ENCODE measurements around the gene ATP6V0E2.
"Not testable (repeated sequence)": the region's sequence is repeated elsewhere in the genome, so short reads cannot be mapped to it uniquely, and the experiment has no call there.

ATP6V0E2 gene

DNA sequence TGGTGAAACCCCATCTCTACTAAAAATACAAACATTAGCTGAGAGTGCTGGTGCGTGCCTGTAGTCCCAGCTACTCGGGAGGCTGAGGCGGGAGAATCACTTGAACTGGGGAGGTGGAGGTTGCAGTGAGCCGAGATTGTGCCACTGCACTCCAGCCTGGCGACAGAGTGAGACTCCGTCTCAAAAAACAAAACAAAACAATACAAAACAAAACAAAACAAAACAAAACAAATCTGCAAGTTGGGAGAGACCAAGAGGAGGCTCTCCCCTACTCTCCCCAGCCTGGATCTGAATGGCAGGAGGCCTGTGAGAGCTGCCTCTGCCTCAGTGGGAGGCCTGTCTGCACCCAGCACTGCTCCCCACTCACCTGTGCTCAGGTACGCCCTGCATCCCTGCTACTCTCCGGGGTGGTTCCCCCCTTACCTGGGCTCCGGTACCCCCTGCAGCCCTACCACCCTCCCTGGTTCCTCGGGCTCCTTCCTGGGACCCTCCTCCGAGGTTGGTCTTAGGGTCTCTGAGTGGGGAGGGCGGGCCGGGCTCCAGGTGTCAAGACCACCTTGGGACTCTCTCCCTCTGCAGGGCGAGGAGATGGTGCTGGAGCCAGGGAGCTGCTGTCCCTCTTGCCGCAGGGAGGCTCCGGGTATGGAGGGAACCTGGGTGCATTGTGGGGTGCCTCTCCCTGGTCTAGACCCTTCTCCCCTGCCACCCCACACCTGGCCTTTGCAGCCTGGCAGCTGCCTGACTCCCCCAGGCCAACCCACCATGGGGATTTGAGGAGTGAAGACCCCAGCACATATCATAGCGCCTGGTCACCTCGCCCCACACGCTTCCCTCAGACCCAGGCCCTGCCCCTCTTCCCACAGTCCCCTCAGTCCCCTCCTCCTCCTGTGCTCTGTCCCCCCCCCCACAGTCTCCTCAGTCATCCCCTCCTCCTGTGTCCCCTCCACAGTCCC lies 45.1 kb upstream of the ATP6V0E2 start:
- Histone ChIP-seq H3K4me1 (ENCODE audit: low read length) (no peaks in the 10 kb centered on the region), H3K4me2 (ENCODE audit: low read length) (no peak overlapping the region), H3K79me2 (ENCODE audit: low read length) (no peaks in the 10 kb centered on the region), H4K20me1 (ENCODE audit: insufficient read depth, low read length) (no peaks in the 10 kb centered on the region), H3K36me3 (replicated peaks; ENCODE audit: low read depth, low read length) (no peaks in the 10 kb centered on the region), H3K4me3 (ENCODE audit: low read length) (no peak overlapping the region), H3K27ac (ENCODE audit: low read length) (no peak overlapping the region), H3K27me3 (ENCODE audit: low read depth, low read length) (peaks cover 6% of the 10 kb centered on the region), H3K9ac (ENCODE audit: low read length) (no peak overlapping the region), H3K9me3 (ENCODE audit: insufficient read depth, low read length) (no peaks in the 10 kb centered on the region), H2AFZ (ENCODE audit: low read depth, low read length) (no peak overlapping the region)
- TF ChIP-seq, protein P1, sequence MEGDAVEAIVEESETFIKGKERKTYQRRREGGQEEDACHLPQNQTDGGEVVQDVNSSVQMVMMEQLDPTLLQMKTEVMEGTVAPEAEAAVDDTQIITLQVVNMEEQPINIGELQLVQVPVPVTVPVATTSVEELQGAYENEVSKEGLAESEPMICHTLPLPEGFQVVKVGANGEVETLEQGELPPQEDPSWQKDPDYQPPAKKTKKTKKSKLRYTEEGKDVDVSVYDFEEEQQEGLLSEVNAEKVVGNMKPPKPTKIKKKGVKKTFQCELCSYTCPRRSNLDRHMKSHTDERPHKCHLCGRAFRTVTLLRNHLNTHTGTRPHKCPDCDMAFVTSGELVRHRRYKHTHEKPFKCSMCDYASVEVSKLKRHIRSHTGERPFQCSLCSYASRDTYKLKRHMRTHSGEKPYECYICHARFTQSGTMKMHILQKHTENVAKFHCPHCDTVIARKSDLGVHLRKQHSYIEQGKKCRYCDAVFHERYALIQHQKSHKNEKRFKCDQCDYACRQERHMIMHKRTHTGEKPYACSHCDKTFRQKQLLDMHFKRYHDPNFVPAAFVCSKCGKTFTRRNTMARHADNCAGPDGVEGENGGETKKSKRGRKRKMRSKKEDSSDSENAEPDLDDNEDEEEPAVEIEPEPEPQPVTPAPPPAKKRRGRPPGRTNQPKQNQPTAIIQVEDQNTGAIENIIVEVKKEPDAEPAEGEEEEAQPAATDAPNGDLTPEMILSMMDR (IDR thresholded peaks at IDR 0.05; ENCODE audit: low read depth, low read length) = no peak
- TF ChIP-seq EZH2phosphoT487 (IDR thresholded peaks at IDR 0.05; ENCODE audit: low read depth) = no peak

DNA sequence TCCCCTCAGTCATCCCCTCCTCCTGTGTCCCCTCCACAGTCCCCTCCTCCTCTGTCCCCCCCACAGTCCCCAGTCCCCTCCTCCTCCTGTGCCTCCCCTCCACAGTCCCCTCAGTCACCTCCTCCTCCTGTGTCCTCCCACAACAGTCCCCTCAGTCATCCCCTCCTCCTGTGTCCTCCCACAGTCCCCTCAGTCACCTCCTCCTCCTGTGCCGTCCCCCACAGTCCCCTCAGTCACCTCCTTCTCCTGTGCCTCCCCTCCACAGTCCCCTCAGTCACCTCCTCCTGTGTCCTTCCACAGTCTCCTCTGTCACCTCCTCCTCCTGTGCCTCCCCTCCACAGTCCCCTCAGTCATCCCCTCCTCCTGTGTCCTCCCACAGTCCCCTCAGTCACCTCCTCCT lies 43.2 kb upstream of the ATP6V0E2 start:
- not testable (repeated sequence) for H3K36me3 ChIP-seq (replicated peaks; ENCODE audit: low read depth, low read length)

DNA sequence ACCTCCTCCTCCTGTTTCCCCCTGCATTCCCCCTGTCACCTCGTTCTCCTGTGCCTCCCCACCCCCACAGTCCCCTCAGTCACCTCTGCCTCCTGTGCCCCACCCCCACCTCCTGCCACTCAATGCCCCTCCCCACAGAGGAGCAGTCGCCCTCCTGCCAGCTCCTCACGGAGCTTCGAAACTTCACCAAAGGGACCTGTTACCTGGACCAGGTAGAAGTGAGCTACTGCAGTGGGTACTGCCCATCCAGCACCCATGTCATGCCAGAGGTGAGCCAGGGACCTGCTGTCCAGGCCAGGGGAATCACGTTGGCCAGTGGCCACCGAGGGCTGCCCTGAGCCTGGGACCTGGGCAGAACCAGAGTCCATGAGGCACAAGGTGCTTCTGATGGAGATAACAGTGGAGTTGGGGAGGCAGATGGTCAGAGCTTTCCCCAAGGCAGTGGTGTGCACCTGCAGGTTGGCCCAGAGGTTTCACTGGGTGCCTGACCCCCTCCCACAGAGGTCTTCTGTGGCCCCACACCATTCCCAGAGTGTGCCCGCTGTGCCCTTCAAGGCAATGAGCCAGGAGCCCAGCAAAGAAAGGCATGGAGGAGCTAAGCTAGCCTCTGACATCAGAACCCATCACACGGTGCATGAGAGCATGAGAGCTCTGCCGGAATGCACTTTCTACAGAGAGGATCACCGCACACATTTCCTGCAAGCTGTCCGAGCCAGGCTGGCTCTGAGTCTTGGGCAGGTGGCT lies 42.6 kb upstream of the ATP6V0E2 start:
- no peaks in the 10 kb centered on the region for H3K4me1 ChIP-seq (ENCODE audit: low read length)
- H3K4me3 ChIP-seq (ENCODE audit: low read length) = no peak overlapping the region
- H3K27ac ChIP-seq (ENCODE audit: low read length) = no peak overlapping the region
- H2AFZ ChIP-seq (ENCODE audit: low read depth, low read length) = no peak overlapping the region
- H3K27me3 ChIP-seq (ENCODE audit: low read depth, low read length) = peaks cover 24% of the 10 kb centered on the region
- H3K4me2 ChIP-seq (ENCODE audit: low read length) = no peak overlapping the region
- no peaks in the 10 kb centered on the region for H3K9me3 ChIP-seq (ENCODE audit: insufficient read depth, low read length)
- H3K79me2 ChIP-seq (ENCODE audit: low read length) = no peaks in the 10 kb centered on the region
- H4K20me1 ChIP-seq (ENCODE audit: insufficient read depth, low read length) = no peaks in the 10 kb centered on the region
- H3K9ac ChIP-seq (ENCODE audit: low read length) = no peak overlapping the region
- no peaks in the 10 kb centered on the region for H3K36me3 ChIP-seq (replicated peaks; ENCODE audit: low read depth, low read length)
- no peak for TF ChIP-seq EZH2phosphoT487 (IDR thresholded peaks at IDR 0.05; ENCODE audit: low read depth)
- TF ChIP-seq, protein P1 (IDR thresholded peaks at IDR 0.05; ENCODE audit: low read depth, low read length) = no peak

More for the DNA sequence above, 43.2 kb upstream of the ATP6V0E2 start:
- H4K20me1 ChIP-seq (ENCODE audit: insufficient read depth, low read length); H3K4me2 ChIP-seq (ENCODE audit: low read length); H3K4me3 ChIP-seq (ENCODE audit: low read length); H3K27ac ChIP-seq (ENCODE audit: low read length); H3K9ac ChIP-seq (ENCODE audit: low read length); H3K9me3 ChIP-seq (ENCODE audit: insufficient read depth, low read length); H3K4me1 ChIP-seq (ENCODE audit: low read length); H2AFZ ChIP-seq (ENCODE audit: low read depth, low read length); H3K79me2 ChIP-seq (ENCODE audit: low read length): not testable (repeated sequence)
- H3K27me3 ChIP-seq (ENCODE audit: low read depth, low read length) = peaks cover 19% of the 10 kb centered on the region

DNA sequence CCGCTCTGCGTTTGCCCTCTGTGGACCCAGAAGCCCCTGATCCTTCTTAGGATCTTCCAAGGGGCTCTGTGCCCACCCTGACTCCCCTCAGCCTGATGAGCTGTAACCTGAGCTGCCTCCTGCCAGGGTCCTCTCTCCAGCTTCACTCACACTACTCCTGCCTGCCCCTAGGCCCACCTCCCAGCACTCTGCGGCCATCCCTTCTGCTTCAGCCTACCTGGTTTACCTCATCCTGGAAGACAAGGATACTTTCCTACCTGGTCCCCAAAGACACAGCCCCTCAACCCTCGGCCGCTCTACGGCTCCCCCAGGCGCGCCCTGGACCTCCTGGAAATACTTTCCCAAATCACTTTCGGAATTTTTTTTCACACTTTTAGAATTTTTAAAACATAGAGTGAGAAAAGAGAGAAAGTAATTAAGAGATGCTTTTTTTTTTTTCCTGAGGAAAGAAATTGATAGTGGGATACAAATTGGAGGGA lies 42.0 kb upstream of the ATP6V0E2 start:
- H3K9me3 ChIP-seq (ENCODE audit: insufficient read depth, low read length) = no peaks in the 10 kb centered on the region
- no peak for TF ChIP-seq EZH2phosphoT487 (IDR thresholded peaks at IDR 0.05; ENCODE audit: low read depth)
- TF ChIP-seq, protein P1 (IDR thresholded peaks at IDR 0.05; ENCODE audit: low read depth, low read length) = no peak
- no peak overlapping the region for H3K9ac ChIP-seq (ENCODE audit: low read length)
- H3K4me2 ChIP-seq (ENCODE audit: low read length) = no peak overlapping the region
- H3K36me3 ChIP-seq (replicated peaks; ENCODE audit: low read depth, low read length) = no peaks in the 10 kb centered on the region
- peaks cover 24% of the 10 kb centered on the region for H3K27me3 ChIP-seq (ENCODE audit: low read depth, low read length)
- no peaks in the 10 kb centered on the region for H4K20me1 ChIP-seq (ENCODE audit: insufficient read depth, low read length)
- H3K4me3 ChIP-seq (ENCODE audit: low read length) = no peak overlapping the region
- H3K79me2 ChIP-seq (ENCODE audit: low read length) = no peaks in the 10 kb centered on the region
- no peaks in the 10 kb centered on the region for H3K4me1 ChIP-seq (ENCODE audit: low read length)
- no peak overlapping the region for H3K27ac ChIP-seq (ENCODE audit: low read length)
- no peak overlapping the region for H2AFZ ChIP-seq (ENCODE audit: low read depth, low read length)
